Measurements from ENCODE around the gene FARP2.

DNA sequence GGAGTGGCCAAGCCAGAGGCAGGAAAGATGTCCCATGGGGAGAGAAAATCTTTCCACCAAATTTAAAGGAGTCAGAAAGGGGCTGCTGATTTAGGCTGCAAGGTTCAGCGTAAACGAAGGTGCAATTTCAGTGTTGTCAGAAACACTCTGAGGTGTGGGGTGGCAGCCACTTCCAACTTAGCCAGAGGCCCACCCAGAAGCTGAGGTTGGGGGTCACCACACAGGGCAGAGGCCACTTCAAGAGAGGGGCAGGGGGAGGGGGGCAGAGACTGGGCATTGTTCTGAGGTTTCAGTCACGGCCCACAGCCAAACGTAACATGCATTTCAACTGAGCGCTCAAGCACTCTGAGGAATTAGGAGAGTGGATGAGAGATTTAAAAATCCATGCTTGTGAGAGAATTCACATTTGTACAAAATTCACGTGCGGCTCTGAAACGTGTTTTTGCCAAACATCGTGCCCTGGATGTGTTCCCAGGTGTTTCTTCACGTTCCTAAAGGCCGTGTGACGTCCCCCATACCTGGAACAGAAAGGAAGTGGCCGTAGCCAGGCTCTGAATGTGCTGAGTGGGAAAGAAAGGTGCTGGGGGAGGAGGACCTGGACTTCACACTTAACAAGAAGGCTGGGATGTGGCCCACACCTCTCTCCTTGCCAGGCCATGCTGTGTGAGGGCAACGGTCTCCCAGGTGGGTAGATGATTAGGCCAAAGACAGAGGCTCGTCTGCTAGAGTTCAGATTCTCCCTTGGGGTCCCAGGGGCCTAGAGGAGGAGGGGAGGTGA lies 182.9 kb downstream of the FARP2 start:
- TF ChIP-seq EP300 (IDR thresholded peaks at IDR 0.05), result no peak
- TF ChIP-seq, protein P1, sequence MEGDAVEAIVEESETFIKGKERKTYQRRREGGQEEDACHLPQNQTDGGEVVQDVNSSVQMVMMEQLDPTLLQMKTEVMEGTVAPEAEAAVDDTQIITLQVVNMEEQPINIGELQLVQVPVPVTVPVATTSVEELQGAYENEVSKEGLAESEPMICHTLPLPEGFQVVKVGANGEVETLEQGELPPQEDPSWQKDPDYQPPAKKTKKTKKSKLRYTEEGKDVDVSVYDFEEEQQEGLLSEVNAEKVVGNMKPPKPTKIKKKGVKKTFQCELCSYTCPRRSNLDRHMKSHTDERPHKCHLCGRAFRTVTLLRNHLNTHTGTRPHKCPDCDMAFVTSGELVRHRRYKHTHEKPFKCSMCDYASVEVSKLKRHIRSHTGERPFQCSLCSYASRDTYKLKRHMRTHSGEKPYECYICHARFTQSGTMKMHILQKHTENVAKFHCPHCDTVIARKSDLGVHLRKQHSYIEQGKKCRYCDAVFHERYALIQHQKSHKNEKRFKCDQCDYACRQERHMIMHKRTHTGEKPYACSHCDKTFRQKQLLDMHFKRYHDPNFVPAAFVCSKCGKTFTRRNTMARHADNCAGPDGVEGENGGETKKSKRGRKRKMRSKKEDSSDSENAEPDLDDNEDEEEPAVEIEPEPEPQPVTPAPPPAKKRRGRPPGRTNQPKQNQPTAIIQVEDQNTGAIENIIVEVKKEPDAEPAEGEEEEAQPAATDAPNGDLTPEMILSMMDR (IDR thresholded peaks at IDR 0.05), result no peak
